SK-N-MC (cell line): ENCODE data around the gene ZNF560.
A peak's percentile ranks its signal among the peaks of the same experiment; 100 is the strongest.

Source experiments
- DNase-seq: peaks from one replicate; pipeline ENCODE4 v3.0.0-alpha.2; 2011; ENCODE audit warnings: low read depth, low spot score
- H3K27ac ChIP-seq: fragments of 200-600 bp; sonication (generic); 2 replicates; pipeline ENCODE4 v1.5.1; 2016; ENCODE audit warnings: mixed run types
- H3K36me3 ChIP-seq: fragments of 200-600 bp; sonication (generic); 2 replicates; pipeline ENCODE4 v1.6.1; 2017; ENCODE audit warnings: antibody characterized with exemption, low read length, mixed read lengths; ENCODE audit not compliant: insufficient read depth
- H3K4me3 ChIP-seq: fragments of 200-600 bp; sonication (generic); 2 replicates; pipeline ENCODE4 v1.5.1; 2016
- H3K9ac ChIP-seq: fragments of 200-600 bp; sonication (generic); 2 replicates; pipeline ENCODE4 v1.8.0; 2017; ENCODE audit warnings: mixed run types, mixed read lengths; ENCODE audit not compliant: insufficient read length
- H3K9me3 ChIP-seq: fragments of 200-600 bp; sonication (generic); 2 replicates; pipeline ENCODE4 v1.6.1; 2017; ENCODE audit warnings: low read depth, mild to moderate bottlenecking, antibody characterized with exemption, low read length, moderate library complexity, mixed read lengths
- EZH2 ChIP-seq: fragments of 200-600 bp; sonication (generic); IDR thresholded peaks from one replicate; pipeline ENCODE4 v1.6.1; 2017; ENCODE audit warnings: antibody characterized with exemption
- FOXP2 ChIP-seq: optimal IDR thresholded peaks from 2 replicates; pipeline ENCODE3; 2011; ENCODE audit warnings: mild to moderate bottlenecking, moderate library complexity; ENCODE audit not compliant: insufficient read depth; ENCODE audit errors: extremely low read length, control extremely low read depth
- POLR2AphosphoS5 ChIP-seq: IDR thresholded peaks from 2 replicates; pipeline ENCODE4 v1.6.1; 2012; ENCODE audit warnings: mild to moderate bottlenecking, low read depth, low read length, borderline replicate concordance

The ZNF560 gene

GRCh38 chr19:9461938-9462337 is 36.5 kb downstream of the ZNF560 start:
- DNase-seq = no peak
- Histone ChIP-seq H3K36me3 (no peaks in the 10 kb centered on the region), H3K4me3 (no peak overlapping the region), H3K27ac (no peak overlapping the region), H3K9me3 (peaks cover 2% of the 10 kb centered on the region; the same call in 1 of the 2 replicates), H3K9ac (no peak overlapping the region)
- TF ChIP-seq POLR2AphosphoS5 (no peak), EZH2 (no peak), FOXP2 (no peak)

GRCh38 chr19:9456018-9456689 is 42.3 kb downstream of the ZNF560 start:
- no peak for TF ChIP-seq FOXP2
- TF ChIP-seq POLR2AphosphoS5 = no peak
- TF ChIP-seq EZH2 = no peak
- no peak for DNase-seq
- H3K9ac ChIP-seq = no peak overlapping the region

DNA sequence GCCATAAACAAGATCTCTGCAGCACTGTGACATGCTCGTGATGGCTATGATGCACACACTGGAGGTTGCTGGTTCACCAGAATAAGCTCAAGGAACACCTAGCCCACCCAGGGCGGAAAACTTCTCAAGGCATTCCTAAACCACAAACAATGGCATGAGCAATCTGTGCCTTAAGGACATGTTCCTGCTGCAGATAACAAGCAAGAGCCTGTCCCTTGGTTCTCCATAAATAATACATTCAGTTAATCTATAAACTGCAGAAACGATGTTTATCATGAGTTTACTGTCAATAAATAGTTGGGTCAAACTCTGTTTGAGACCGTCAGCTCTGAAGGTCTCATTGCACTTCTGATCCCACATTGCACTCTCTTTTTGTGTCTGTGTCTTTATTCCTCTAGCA is 44.5 kb downstream of the ZNF560 start:
- TF ChIP-seq POLR2AphosphoS5 (no peak), EZH2 (no peak), FOXP2 (no peak)
- DNase-seq = no peak
- Histone ChIP-seq H3K4me3 (no peak overlapping the region), H3K9me3 (peaks cover 4% of the 10 kb centered on the region; the same call in 1 of the 2 replicates), H3K9ac (no peak overlapping the region), H3K27ac (no peak overlapping the region), H3K36me3 (no peaks in the 10 kb centered on the region)

More at GRCh38 chr19:9456018-9456689, 42.3 kb downstream of the ZNF560 start:
- peaks cover 4% of the 10 kb centered on the region; the same call in 1 of the 2 replicates for H3K9me3 ChIP-seq
- H3K27ac ChIP-seq = no peak overlapping the region
- H3K36me3 ChIP-seq = no peaks in the 10 kb centered on the region
- H3K4me3 ChIP-seq = 0 out of 2 replicates have a peak overlapping the region, but pooled peaks have one; percentile 9

DNA sequence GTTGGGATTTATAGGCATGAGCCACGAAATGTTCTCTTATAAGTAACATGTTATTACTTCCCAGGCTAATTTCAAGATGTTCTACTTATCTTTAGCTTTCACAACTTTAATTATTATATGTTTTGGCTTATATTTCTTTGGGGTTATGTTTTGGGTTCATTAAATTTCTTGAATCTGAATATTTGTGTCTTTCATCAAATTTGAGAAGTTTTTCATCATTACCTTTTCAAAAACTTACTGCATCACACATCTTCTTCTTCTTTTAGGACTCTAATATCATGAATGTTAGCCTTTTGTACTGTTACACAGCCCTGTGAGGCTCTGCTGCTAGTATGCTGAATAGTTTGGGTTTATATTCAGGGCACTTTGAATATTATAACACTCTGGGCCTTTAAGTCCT is 53.4 kb downstream of the ZNF560 start:
- DNase-seq = no peak
- Histone ChIP-seq H3K9me3 (no peaks in the 10 kb centered on the region), H3K9ac (no peak overlapping the region), H3K36me3 (no peaks in the 10 kb centered on the region), H3K4me3 (no peak overlapping the region), H3K27ac (no peak overlapping the region)
- no peak for TF ChIP-seq FOXP2
- no peak for TF ChIP-seq EZH2
- no peak for TF ChIP-seq POLR2AphosphoS5

- Histone ChIP-seq H3K9ac (no peak overlapping the region), H3K4me3 (peak overlapping the region; percentile 78), H3K27ac (no peak overlapping the region), H3K36me3 (peaks cover 25% of the 10 kb centered on the region), H3K9me3 (no peaks in the 10 kb centered on the region)
- no peak for DNase-seq
- no peak for TF ChIP-seq FOXP2
- TF ChIP-seq EZH2 = no peak
- TF ChIP-seq POLR2AphosphoS5 = no peak
Observed at GRCh38 chr19:9436358-9436757, 62.1 kb downstream of the ZNF560 start.

GRCh38 chr19:9435279-9436268 is 62.8 kb downstream of the ZNF560 start, which contains the start of gene ZNF266:
Gene ZNF266, minus strand, starts transcription at chr19:9435573. Its CDS starts 15,484 bp downstream, at chr19:9420089.
- TF ChIP-seq FOXP2 (peak; percentile 93), POLR2AphosphoS5 (peak; percentile 87), EZH2 (no peak)
- Histone ChIP-seq H3K9me3 (no peaks in the 10 kb centered on the region), H3K27ac (peak within 1 kb of the TSS; percentile 65), H3K36me3 (peaks cover 33% of the 10 kb centered on the region), H3K4me3 (peak within 1 kb of the TSS; percentile 78), H3K9ac (peak within 1 kb of the TSS; percentile 97)
- peak; percentile 47 for DNase-seq

GRCh38 chr19:9431475-9431874 is 66.9 kb downstream of the ZNF560 start:
- no peak for TF ChIP-seq FOXP2
- no peak for TF ChIP-seq EZH2
- TF ChIP-seq POLR2AphosphoS5 = no peak
- Histone ChIP-seq H3K9me3 (no peaks in the 10 kb centered on the region), H3K9ac (no peak overlapping the region), H3K27ac (no peak overlapping the region), H3K36me3 (peaks cover 59% of the 10 kb centered on the region), H3K4me3 (no peak overlapping the region)
- DNase-seq = no peak

- Histone ChIP-seq H3K4me3 (no peak overlapping the region), H3K27ac (no peak overlapping the region), H3K36me3 (peaks cover 69% of the 10 kb centered on the region), H3K9me3 (no peaks in the 10 kb centered on the region), H3K9ac (no peak overlapping the region)
- DNase-seq = no peak
- TF ChIP-seq EZH2 (no peak), FOXP2 (no peak), POLR2AphosphoS5 (no peak)
Observed at GRCh38 chr19:9430444-9430843, 68.0 kb downstream of the ZNF560 start.
